Measurements from ENCODE around the gene PTPRN2. TPM values are rescaled to one million over a fixed set of nuclear protein-coding genes. Genes with fewer than 3 reads are reported as not detected.

The PTPRN2 gene
- total RNA-seq, 1 experiment from 2014 or later: 1.7 TPM

DNA sequence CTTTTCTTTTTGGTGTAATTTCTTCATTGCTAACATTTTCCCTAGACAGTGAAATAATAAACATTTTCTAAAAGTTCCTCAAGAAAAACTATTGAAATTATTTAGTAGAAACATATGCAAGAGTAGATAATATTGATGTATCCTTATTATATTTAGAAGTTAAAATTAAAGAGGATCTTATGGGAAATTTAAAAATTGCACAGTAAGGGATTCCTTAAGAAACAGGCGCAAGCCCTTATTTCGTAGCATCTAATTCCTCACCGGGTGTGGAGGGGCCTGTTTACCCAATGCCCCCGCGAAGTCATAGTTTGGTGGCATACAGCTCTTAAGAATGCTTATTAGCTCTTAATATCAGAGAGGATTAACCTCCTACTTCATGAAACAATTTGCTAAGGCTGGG lies 783.7 kb downstream of the PTPRN2 start:
- no peaks in the 10 kb centered on the region for H3K9me2 ChIP-seq (replicated peaks; ENCODE audit: insufficient read depth, low read length)
- H4K20me1 ChIP-seq (ENCODE audit: insufficient read depth, low read depth, low read length): no peaks in the 10 kb centered on the region
- no peaks in the 10 kb centered on the region for H3K9me3 ChIP-seq (ENCODE audit: low read length)
- H3K27me3 ChIP-seq (ENCODE audit: low read length): no peaks in the 10 kb centered on the region
- H2AFZ ChIP-seq (ENCODE audit: low read length): no peak overlapping the region
- no peak overlapping the region for H3K4me3 ChIP-seq (ENCODE audit: low read length)
- no peaks in the 10 kb centered on the region for H3K4me1 ChIP-seq (ENCODE audit: low read length)
- H3K4me2 ChIP-seq (ENCODE audit: low read depth, low read length, poor library complexity, severe bottlenecking): no peak overlapping the region
- H3K27ac ChIP-seq (ENCODE audit: low read length): no peak overlapping the region
- no peaks in the 10 kb centered on the region for H3K36me3 ChIP-seq (ENCODE audit: insufficient read depth, low read length)
- H3K79me2 ChIP-seq (ENCODE audit: low read length): no peaks in the 10 kb centered on the region
- no peak for DNase-seq
- no peak overlapping the region for H3K9ac ChIP-seq (ENCODE audit: low read length)

DNA sequence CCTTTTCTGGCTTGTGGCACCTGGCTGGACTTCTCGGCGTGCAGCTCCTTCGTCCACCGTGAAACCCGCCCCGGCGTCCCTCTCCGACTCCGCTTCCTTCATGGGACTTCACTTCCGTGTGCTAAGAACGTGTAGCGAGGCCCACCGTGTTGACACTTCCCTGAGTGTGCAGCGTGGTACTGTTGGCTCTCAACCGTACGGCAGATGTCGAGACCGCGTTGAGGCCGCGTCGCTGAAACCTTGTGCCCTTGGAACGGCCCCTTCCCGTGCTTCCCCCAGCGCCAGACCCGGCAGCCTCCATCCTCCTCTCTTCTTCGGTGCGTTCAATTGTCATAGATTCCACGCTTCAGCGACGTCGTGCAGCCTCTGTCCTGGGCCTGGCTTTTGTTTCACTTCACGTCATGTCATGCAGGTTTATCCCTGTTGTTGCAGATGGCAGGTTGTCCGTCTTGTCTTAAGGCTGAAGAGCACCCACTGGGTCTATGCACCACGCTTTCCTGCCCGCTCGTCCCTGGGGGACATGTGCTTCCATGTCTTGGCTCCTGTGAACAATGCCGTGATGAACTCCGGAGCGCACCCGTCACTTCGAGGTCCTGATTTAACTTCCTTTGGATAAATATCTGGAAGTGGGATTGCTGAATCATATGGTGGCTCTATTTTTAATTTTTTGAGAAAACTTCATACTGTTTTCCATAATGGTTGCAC lies 785.5 kb downstream of the PTPRN2 start:
- Histone ChIP-seq H3K4me1 (ENCODE audit: low read length) (no peaks in the 10 kb centered on the region), H3K79me2 (ENCODE audit: low read length) (no peaks in the 10 kb centered on the region), H3K9ac (ENCODE audit: low read length) (no peak overlapping the region), H3K36me3 (ENCODE audit: insufficient read depth, low read length) (no peaks in the 10 kb centered on the region), H3K4me3 (ENCODE audit: low read length) (no peak overlapping the region), H2AFZ (ENCODE audit: low read length) (no peak overlapping the region), H3K9me2 (replicated peaks; ENCODE audit: insufficient read depth, low read length) (no peaks in the 10 kb centered on the region), H3K27me3 (ENCODE audit: low read length) (no peaks in the 10 kb centered on the region), H3K4me2 (ENCODE audit: low read depth, low read length, poor library complexity, severe bottlenecking) (no peak overlapping the region), H3K9me3 (ENCODE audit: low read length) (no peaks in the 10 kb centered on the region), H3K27ac (ENCODE audit: low read length) (no peak overlapping the region), H4K20me1 (ENCODE audit: insufficient read depth, low read depth, low read length) (no peaks in the 10 kb centered on the region)
- no peak for DNase-seq

DNA sequence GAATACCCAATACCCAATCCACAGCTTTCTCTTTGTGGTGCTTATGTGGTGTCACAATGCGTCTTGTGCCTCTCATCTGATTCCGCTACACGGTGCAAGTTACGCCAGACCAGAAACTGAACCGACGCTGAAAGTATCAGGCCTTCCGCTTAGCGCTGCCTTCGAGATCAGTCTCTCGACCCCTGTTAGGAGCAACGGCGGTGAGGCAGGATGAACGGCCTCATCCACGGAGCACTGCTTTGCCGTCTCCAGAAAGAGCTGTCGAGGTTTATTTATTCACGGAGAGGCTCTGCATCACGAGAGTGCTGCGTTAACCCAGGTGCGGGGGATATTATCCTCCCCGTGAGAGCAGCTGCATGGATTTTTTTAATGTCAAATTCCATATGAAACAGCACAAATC lies 786.5 kb downstream of the PTPRN2 start:
- Histone ChIP-seq H3K4me1 (ENCODE audit: low read length) (no peaks in the 10 kb centered on the region), H3K9ac (ENCODE audit: low read length) (no peak overlapping the region), H3K9me3 (ENCODE audit: low read length) (no peaks in the 10 kb centered on the region), H3K4me2 (ENCODE audit: low read depth, low read length, poor library complexity, severe bottlenecking) (no peak overlapping the region), H3K9me2 (replicated peaks; ENCODE audit: insufficient read depth, low read length) (no peaks in the 10 kb centered on the region), H3K27ac (ENCODE audit: low read length) (no peak overlapping the region), H3K4me3 (ENCODE audit: low read length) (no peak overlapping the region), H3K27me3 (ENCODE audit: low read length) (no peaks in the 10 kb centered on the region), H3K36me3 (ENCODE audit: insufficient read depth, low read length) (no peaks in the 10 kb centered on the region), H2AFZ (ENCODE audit: low read length) (no peak overlapping the region), H4K20me1 (ENCODE audit: insufficient read depth, low read depth, low read length) (no peaks in the 10 kb centered on the region), H3K79me2 (ENCODE audit: low read length) (no peaks in the 10 kb centered on the region)
- no peak for DNase-seq

DNA sequence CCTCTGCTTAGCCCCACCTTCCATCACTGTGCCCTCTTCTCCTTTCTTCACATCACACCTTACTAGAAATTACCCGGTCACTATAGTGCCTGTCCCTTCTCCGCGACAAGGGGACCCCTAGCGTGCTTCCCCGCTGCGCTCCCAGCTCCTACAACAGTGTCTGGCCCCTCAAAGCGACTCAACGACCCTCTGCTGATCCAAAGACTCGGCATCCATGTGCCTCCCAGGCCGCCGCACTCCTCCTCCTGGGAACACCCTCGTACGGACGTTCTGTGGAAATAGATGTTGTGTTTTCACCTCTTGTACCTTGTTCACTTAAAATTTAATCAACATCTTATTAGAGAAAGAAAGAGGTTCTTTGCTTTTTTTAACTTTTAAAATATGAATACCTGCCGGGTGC lies 787.3 kb downstream of the PTPRN2 start:
- Histone ChIP-seq H3K79me2 (ENCODE audit: low read length) (no peaks in the 10 kb centered on the region), H2AFZ (ENCODE audit: low read length) (no peak overlapping the region), H3K4me2 (ENCODE audit: low read depth, low read length, poor library complexity, severe bottlenecking) (no peak overlapping the region), H3K27me3 (ENCODE audit: low read length) (no peaks in the 10 kb centered on the region), H3K27ac (ENCODE audit: low read length) (no peak overlapping the region), H3K9ac (ENCODE audit: low read length) (no peak overlapping the region), H3K4me1 (ENCODE audit: low read length) (no peaks in the 10 kb centered on the region), H3K4me3 (ENCODE audit: low read length) (no peak overlapping the region), H3K36me3 (ENCODE audit: insufficient read depth, low read length) (no peaks in the 10 kb centered on the region), H4K20me1 (ENCODE audit: insufficient read depth, low read depth, low read length) (no peaks in the 10 kb centered on the region), H3K9me3 (ENCODE audit: low read length) (no peaks in the 10 kb centered on the region), H3K9me2 (replicated peaks; ENCODE audit: insufficient read depth, low read length) (no peaks in the 10 kb centered on the region)
- DNase-seq: no peak

DNA sequence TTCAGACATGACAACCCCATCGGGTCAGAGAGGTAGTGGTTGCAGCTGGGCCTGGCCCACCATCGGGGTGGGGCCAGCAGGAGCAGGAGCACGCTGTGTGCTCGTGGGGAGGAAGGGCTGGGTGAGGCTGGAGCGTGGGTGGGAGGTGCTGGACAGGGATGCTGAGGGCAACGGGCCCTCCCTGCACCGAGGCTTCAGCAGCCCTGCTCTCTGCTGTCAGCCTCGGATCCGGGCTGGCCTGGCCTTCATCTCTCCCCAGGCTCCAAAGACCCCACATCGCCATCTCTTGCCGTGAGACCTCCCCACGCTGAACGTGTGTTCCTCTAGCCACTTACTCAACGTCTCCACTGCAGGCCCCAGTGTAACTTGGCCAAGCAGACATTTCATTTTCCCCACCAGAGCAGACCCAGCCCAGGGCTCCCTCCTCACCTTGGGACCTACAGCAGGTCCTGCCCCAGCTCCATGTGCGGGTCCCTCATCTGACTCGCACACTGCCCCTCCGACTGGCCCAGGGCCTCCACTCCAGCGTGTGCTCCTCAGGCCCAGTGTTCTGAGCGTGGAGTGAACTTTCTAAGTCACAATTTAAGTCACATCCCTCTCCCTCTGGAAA lies 788.4 kb downstream of the PTPRN2 start:
- no peaks in the 10 kb centered on the region for H3K4me1 ChIP-seq (ENCODE audit: low read length)
- no peak overlapping the region for H3K4me3 ChIP-seq (ENCODE audit: low read length)
- H3K9ac ChIP-seq (ENCODE audit: low read length): no peak overlapping the region
- H3K36me3 ChIP-seq (ENCODE audit: insufficient read depth, low read length): no peaks in the 10 kb centered on the region
- no peaks in the 10 kb centered on the region for H3K79me2 ChIP-seq (ENCODE audit: low read length)
- H3K4me2 ChIP-seq (ENCODE audit: low read depth, low read length, poor library complexity, severe bottlenecking): no peak overlapping the region
- no peaks in the 10 kb centered on the region for H3K27me3 ChIP-seq (ENCODE audit: low read length)
- H4K20me1 ChIP-seq (ENCODE audit: insufficient read depth, low read depth, low read length): no peaks in the 10 kb centered on the region
- H3K9me2 ChIP-seq (replicated peaks; ENCODE audit: insufficient read depth, low read length): no peaks in the 10 kb centered on the region
- DNase-seq: no peak
- no peak overlapping the region for H2AFZ ChIP-seq (ENCODE audit: low read length)
- no peak overlapping the region for H3K27ac ChIP-seq (ENCODE audit: low read length)
- H3K9me3 ChIP-seq (ENCODE audit: low read length): no peaks in the 10 kb centered on the region

DNA sequence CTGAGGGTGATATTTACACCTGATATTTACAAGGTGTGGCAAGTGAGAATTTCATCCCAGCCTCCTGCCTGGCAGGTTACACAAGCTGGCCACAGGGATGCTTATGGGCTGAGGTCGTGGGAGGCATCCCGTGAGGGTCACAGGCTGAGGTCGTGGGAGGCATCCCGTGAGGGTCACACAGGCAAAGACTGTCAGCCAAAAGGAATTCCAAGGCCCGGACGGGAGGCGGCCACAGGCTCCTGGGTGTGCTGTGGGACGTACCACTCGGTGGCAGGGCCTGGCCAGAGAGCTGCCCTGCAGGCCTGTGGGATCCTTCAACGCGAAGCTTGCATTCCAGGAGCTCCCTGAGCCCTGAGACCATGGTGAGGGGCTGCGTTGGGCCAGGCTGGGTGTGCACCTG lies 790.3 kb downstream of the PTPRN2 start:
- no peaks in the 10 kb centered on the region for H3K36me3 ChIP-seq (ENCODE audit: insufficient read depth, low read length)
- no peak overlapping the region for H3K9ac ChIP-seq (ENCODE audit: low read length)
- H4K20me1 ChIP-seq (ENCODE audit: insufficient read depth, low read depth, low read length): no peaks in the 10 kb centered on the region
- H3K4me2 ChIP-seq (ENCODE audit: low read depth, low read length, poor library complexity, severe bottlenecking): no peak overlapping the region
- no peaks in the 10 kb centered on the region for H3K4me1 ChIP-seq (ENCODE audit: low read length)
- no peak for DNase-seq
- no peaks in the 10 kb centered on the region for H3K79me2 ChIP-seq (ENCODE audit: low read length)
- no peak overlapping the region for H2AFZ ChIP-seq (ENCODE audit: low read length)
- no peak overlapping the region for H3K4me3 ChIP-seq (ENCODE audit: low read length)
- no peak overlapping the region for H3K27ac ChIP-seq (ENCODE audit: low read length)
- H3K27me3 ChIP-seq (ENCODE audit: low read length): no peaks in the 10 kb centered on the region
- no peaks in the 10 kb centered on the region for H3K9me3 ChIP-seq (ENCODE audit: low read length)
- no peaks in the 10 kb centered on the region for H3K9me2 ChIP-seq (replicated peaks; ENCODE audit: insufficient read depth, low read length)

DNA sequence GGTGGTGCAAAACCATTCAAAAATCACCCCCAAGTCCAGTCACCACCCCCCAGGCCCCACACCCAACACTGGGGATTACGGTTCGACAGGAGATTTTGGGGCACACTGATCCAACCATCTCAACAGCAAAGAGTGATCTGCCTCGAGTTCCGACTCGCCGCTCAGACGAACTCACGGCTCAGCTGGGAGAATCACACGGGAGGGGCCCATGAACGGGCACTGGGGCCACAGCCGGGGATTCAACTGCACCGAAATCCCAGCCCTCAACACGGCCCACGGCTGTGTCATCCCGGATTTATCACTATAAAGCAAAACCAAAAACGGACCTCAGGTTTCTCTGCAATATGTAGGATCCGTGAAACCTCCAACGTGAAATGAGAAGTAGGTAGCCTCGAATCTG lies 790.8 kb downstream of the PTPRN2 start:
- Histone ChIP-seq H3K4me2 (ENCODE audit: low read depth, low read length, poor library complexity, severe bottlenecking) (no peak overlapping the region), H3K9ac (ENCODE audit: low read length) (no peak overlapping the region), H2AFZ (ENCODE audit: low read length) (no peak overlapping the region), H3K27me3 (ENCODE audit: low read length) (no peaks in the 10 kb centered on the region), H3K27ac (ENCODE audit: low read length) (no peak overlapping the region), H4K20me1 (ENCODE audit: insufficient read depth, low read depth, low read length) (no peaks in the 10 kb centered on the region), H3K36me3 (ENCODE audit: insufficient read depth, low read length) (no peaks in the 10 kb centered on the region), H3K9me3 (ENCODE audit: low read length) (no peaks in the 10 kb centered on the region), H3K79me2 (ENCODE audit: low read length) (no peaks in the 10 kb centered on the region), H3K4me3 (ENCODE audit: low read length) (no peak overlapping the region), H3K4me1 (ENCODE audit: low read length) (no peaks in the 10 kb centered on the region), H3K9me2 (replicated peaks; ENCODE audit: insufficient read depth, low read length) (no peaks in the 10 kb centered on the region)
- DNase-seq: no peak

DNA sequence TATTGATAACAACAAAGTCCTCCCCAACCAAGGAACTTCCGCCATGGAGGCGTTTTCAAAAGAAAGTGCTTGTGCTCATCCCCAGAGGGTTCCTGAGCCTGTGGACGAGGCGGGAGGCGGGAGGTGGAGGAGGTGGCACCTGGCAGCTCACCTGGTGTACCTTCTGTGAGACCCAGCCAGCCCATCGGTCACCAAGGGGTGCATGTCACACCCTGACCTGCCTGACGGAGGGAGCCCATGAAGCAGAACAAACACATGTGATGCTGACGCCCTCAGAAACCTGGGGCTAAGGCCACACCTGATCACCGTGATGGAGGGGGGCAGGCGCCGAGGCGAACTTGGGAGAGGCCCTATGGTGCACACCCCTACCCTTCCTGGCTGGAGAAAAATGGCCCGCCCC lies 792.0 kb downstream of the PTPRN2 start:
- no peak overlapping the region for H3K4me2 ChIP-seq (ENCODE audit: low read depth, low read length, poor library complexity, severe bottlenecking)
- H3K36me3 ChIP-seq (ENCODE audit: insufficient read depth, low read length): no peaks in the 10 kb centered on the region

More for the DNA sequence above, 792.0 kb downstream of the PTPRN2 start:
- H3K9ac ChIP-seq (ENCODE audit: low read length): no peak overlapping the region
- no peaks in the 10 kb centered on the region for H3K9me3 ChIP-seq (ENCODE audit: low read length)
- H3K9me2 ChIP-seq (replicated peaks; ENCODE audit: insufficient read depth, low read length): no peaks in the 10 kb centered on the region
- H2AFZ ChIP-seq (ENCODE audit: low read length): no peak overlapping the region
- H3K4me3 ChIP-seq (ENCODE audit: low read length): no peak overlapping the region
- H3K27ac ChIP-seq (ENCODE audit: low read length): no peak overlapping the region
- no peak for DNase-seq
- no peaks in the 10 kb centered on the region for H3K79me2 ChIP-seq (ENCODE audit: low read length)
- no peaks in the 10 kb centered on the region for H3K27me3 ChIP-seq (ENCODE audit: low read length)
- H4K20me1 ChIP-seq (ENCODE audit: insufficient read depth, low read depth, low read length): no peaks in the 10 kb centered on the region
- no peaks in the 10 kb centered on the region for H3K4me1 ChIP-seq (ENCODE audit: low read length)
